SH-SY5Y (cell line): ENCODE measurements around the gene ZNF687.

ENCODE experiments used
- GATA2 ChIP-seq: IDR thresholded peaks from 2 replicates; pipeline ENCODE4 v1.6.1; 2011; ENCODE audit warnings: mild to moderate bottlenecking, low read depth, low read length
- GATA3 ChIP-seq: IDR thresholded peaks from 2 replicates; pipeline ENCODE4 v1.6.1; 2011; ENCODE audit warnings: low read depth, mild to moderate bottlenecking, low read length, moderate library complexity

DNA sequence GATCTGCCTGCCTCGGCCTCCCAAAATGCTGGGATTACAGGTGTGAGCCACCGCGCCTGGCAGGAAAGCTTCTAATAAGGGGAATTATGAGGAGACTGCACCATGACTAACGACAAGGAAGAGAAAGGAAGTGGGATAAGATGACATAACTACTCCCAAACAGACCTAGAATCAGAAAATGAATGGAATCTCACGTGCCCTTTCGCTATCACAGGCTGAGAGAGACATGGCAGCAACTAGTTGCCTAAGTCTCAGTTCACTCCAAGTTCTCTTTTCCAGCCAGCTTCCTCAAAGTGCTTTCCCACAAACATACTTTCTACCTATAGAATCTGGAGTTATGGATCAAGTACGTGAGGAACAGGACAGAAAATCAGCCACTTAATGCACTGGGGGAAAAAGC, 43.1 kb downstream of the ZNF687 start:
- TF ChIP-seq GATA3: no peak
- TF ChIP-seq GATA2: no peak
